GM21515 (cell line): ENCODE data around the gene AREL1.
"Not testable (repeated sequence)": the region's sequence is repeated elsewhere in the genome, so short reads cannot be mapped to it uniquely, and the experiment has no call there.

Experiments
- ATAC-seq: cut with Tn5 transposase; IDR thresholded peaks from one replicate; pipeline ENCODE4 v1.9.1; 2021; ENCODE audit not compliant: unreplicated experiment

Gene AREL1

GRCh38 chr14:74712499-74713394 is at the start of gene AREL1, which contains the start of gene FCF1:
Gene AREL1 (minus strand): TSS chr14:74713080. CDS start chr14:74685615, 27,465 bp downstream.
Gene FCF1 (plus strand): TSS chr14:74713144. CDS start chr14:74713198, 54 bp downstream.
- ATAC-seq, result peak; percentile 93

GRCh38 chr14:74758505-74758904 is 45.6 kb upstream of the AREL1 start:
- ATAC-seq, result not testable (repeated sequence)

GRCh38 chr14:74756326-74756725 is 43.4 kb upstream of the AREL1 start:
- no peak for ATAC-seq

GRCh38 chr14:74754899-74755298 is 42.0 kb upstream of the AREL1 start:
- ATAC-seq, result no peak

GRCh38 chr14:74754157-74754556 is 41.3 kb upstream of the AREL1 start:
- no peak for ATAC-seq

- no peak for ATAC-seq
Observed at GRCh38 chr14:74747237-74747636, 34.4 kb upstream of the AREL1 start.

GRCh38 chr14:74739293-74740030 is 26.6 kb upstream of the AREL1 start:
- no peak for ATAC-seq

- no peak for ATAC-seq
Observed at GRCh38 chr14:74737753-74738325, 25.0 kb upstream of the AREL1 start.

- ATAC-seq, result no peak
Observed at GRCh38 chr14:74735125-74735524, 22.2 kb upstream of the AREL1 start.

GRCh38 chr14:74733221-74733620 is 20.3 kb upstream of the AREL1 start:
- no peak for ATAC-seq

- ATAC-seq, result no peak
Observed at GRCh38 chr14:74732387-74732786, 19.5 kb upstream of the AREL1 start.

- ATAC-seq, result no peak
Observed at GRCh38 chr14:74723134-74723533, 10.3 kb upstream of the AREL1 start.

- no peak for ATAC-seq
Observed at GRCh38 chr14:74720526-74720925, 7.6 kb upstream of the AREL1 start.

GRCh38 chr14:74713395-74713735 is 485 bp upstream of the AREL1 start:
- no peak for ATAC-seq

GRCh38 chr14:74711651-74712050 is 1.2 kb downstream of the AREL1 start:
- ATAC-seq, result no peak

- no peak for ATAC-seq
Observed at GRCh38 chr14:74710480-74710879, 2.4 kb downstream of the AREL1 start.

GRCh38 chr14:74705613-74706500 is 7.0 kb downstream of the AREL1 start:
- ATAC-seq, result no peak

GRCh38 chr14:74704656-74705055 is 8.2 kb downstream of the AREL1 start:
- ATAC-seq, result no peak

GRCh38 chr14:74703043-74703442 is 9.8 kb downstream of the AREL1 start:
- no peak for ATAC-seq

GRCh38 chr14:74702293-74702692 is 10.6 kb downstream of the AREL1 start:
- ATAC-seq, result no peak

GRCh38 chr14:74698465-74698864 is 14.4 kb downstream of the AREL1 start:
- no peak for ATAC-seq
